PC-3 (cell line): ENCODE measurements around the gene MRPL20.

ENCODE experiments used
- CTCF ChIP-seq: fragments of 300-600 bp; sonication (generic); conservative IDR thresholded peaks from 2 replicates; pipeline ENCODE4 v1.5.1; 2017; ENCODE audit warnings: antibody characterized with exemption, low read depth, mild to moderate bottlenecking, low read length
- EZH2 ChIP-seq: fragments of 300-600 bp; sonication (generic); IDR thresholded peaks from one replicate; pipeline ENCODE4 v1.6.1; 2017; ENCODE audit warnings: antibody characterized with exemption, mild to moderate bottlenecking, low read length; ENCODE audit not compliant: unreplicated experiment
- EZH2phosphoT487 ChIP-seq: fragments of 300-600 bp; sonication (generic); IDR thresholded peaks from 2 replicates; pipeline ENCODE4 v1.6.1; 2018; ENCODE audit warnings: mild to moderate bottlenecking, antibody characterized with exemption, low read length, borderline replicate concordance

- TF ChIP-seq EZH2 (no peak), CTCF (no peak), EZH2phosphoT487 (no peak)
Observed at GRCh38 chr1:1442069-1442770, 35.1 kb upstream of the MRPL20 start.
